IMR-90 (cell line): Measurements from ENCODE around the gene FLVCR2. TPM values are rescaled to one million over a fixed set of nuclear protein-coding genes. Genes with fewer than 3 reads are reported as not detected.

Source experiments
- ATAC-seq: fragments of 200-7000 bp; cut with Tn5 transposase; 2 replicates; pipeline ENCODE4 v1.9.1; 2020; ENCODE audit warnings: low read depth, mild to moderate bottlenecking, moderate library complexity
- BruUV-seq: library from RNA; stranded (reverse); fragments of 400-500 nt; replicated peaks from 2 replicates; lab custom pipeline; 2021; lab: Mats Ljungman, UMichigan
- CTCF ChIA-PET: fragments of 300-600 bp; formaldehyde crosslinking; extraction: SDS; loops from one replicate; lab custom pipeline; 2021; ENCODE audit warnings: antibody characterized with exemption; lab: Yijun Ruan, JAX
- POLR2A ChIA-PET: fragments of 300-600 bp; sonication (Branson Sonifier 250); formaldehyde crosslinking; loops from one replicate; lab custom pipeline; 2022; ENCODE audit warnings: antibody characterized with exemption; ENCODE audit not compliant: unreplicated experiment; lab: Charles Lee
- DNase-seq: peaks from one replicate; pipeline ENCODE4 v3.0.0; 2013
- H2AFZ ChIP-seq: replicated peaks from 2 replicates; pipeline ENCODE3; 2013; ENCODE audit warnings: low read length, mild to moderate bottlenecking; ENCODE audit not compliant: poor library complexity
- H2AK5ac ChIP-seq: 2 replicates; pipeline ENCODE4 v1.6.1; 2013; ENCODE audit warnings: low read depth, low read length, inconsistent platforms
- H2AK9ac ChIP-seq: replicated peaks from 2 replicates; pipeline ENCODE3; 2013; ENCODE audit warnings: mild to moderate bottlenecking, low read depth, low read length, moderate library complexity; ENCODE audit not compliant: poor library complexity
- H2BK120ac ChIP-seq: 2 replicates; pipeline ENCODE4 v1.6.1; 2013; ENCODE audit warnings: low read depth, low read length, inconsistent platforms
- H2BK15ac ChIP-seq: 3 replicates; pipeline ENCODE4 v1.6.1; 2013; ENCODE audit warnings: low read depth, low read length, inconsistent platforms
- H2BK20ac ChIP-seq: 2 replicates; pipeline ENCODE4 v1.6.1; 2013; ENCODE audit warnings: low read depth, mild to moderate bottlenecking, inconsistent platforms, low read length, moderate library complexity
- H2BK5ac ChIP-seq: 2 replicates; pipeline ENCODE4 v1.6.1; 2013; ENCODE audit warnings: mild to moderate bottlenecking, low read depth, low read length, inconsistent platforms; ENCODE audit not compliant: poor library complexity, severe bottlenecking
- H3K14ac ChIP-seq: replicated peaks from 2 replicates; pipeline ENCODE4 v1.6.1; 2013; ENCODE audit warnings: low read depth, low read length, inconsistent platforms
- H3K18ac ChIP-seq: 2 replicates; pipeline ENCODE4 v1.6.1; 2013; ENCODE audit warnings: low read depth, low read length, control low read depth
- H3K23ac ChIP-seq: 2 replicates; pipeline ENCODE4 v1.6.1; 2013; ENCODE audit warnings: low read depth, low read length, inconsistent platforms
- H3K27ac ChIP-seq: 2 replicates; pipeline ENCODE4 v1.5.1; 2013; ENCODE audit warnings: mild to moderate bottlenecking, control low read depth, low read length; ENCODE audit not compliant: insufficient read depth
- H3K27me3 ChIP-seq: 2 replicates; pipeline ENCODE4 v1.6.1; 2013; ENCODE audit warnings: low read length; ENCODE audit not compliant: control insufficient read depth, insufficient read depth
- H3K36me3 ChIP-seq: 2 replicates; pipeline ENCODE4 v1.6.1; 2013; ENCODE audit warnings: low read length, mixed read lengths; ENCODE audit not compliant: control insufficient read depth, insufficient read depth
- H3K4ac ChIP-seq: 2 replicates; pipeline ENCODE4 v1.6.1; 2013; ENCODE audit warnings: low read depth, low read length, inconsistent platforms
- H3K4me1 ChIP-seq: 2 replicates; pipeline ENCODE4 v1.6.1; 2013; ENCODE audit warnings: low read length, mixed read lengths; ENCODE audit not compliant: control insufficient read depth, insufficient read depth
- H3K4me2 ChIP-seq: 2 replicates; pipeline ENCODE4 v1.6.1; 2013; ENCODE audit warnings: low read depth, mild to moderate bottlenecking, control low read depth, low read length, moderate library complexity
- H3K4me3 ChIP-seq: 2 replicates; pipeline ENCODE4 v1.5.1; 2013; ENCODE audit warnings: low read depth, mild to moderate bottlenecking, control low read depth, low read length, moderate library complexity; ENCODE audit not compliant: insufficient read depth
- H3K56ac ChIP-seq: 2 replicates; pipeline ENCODE4 v1.6.1; 2013; ENCODE audit warnings: low read length, inconsistent platforms; ENCODE audit not compliant: insufficient read depth; ENCODE audit errors: extremely low read depth
- H3K79me1 ChIP-seq, 2 experiments: 2 replicates each; pipeline ENCODE4 v1.6.1; 2013; ENCODE audit warnings: low read length in 2 of 2, inconsistent platforms in 1 of 2, low read depth in 1 of 2
- H3K9ac ChIP-seq: 2 replicates; pipeline ENCODE4 v1.6.1; 2013; ENCODE audit warnings: low read depth, low read length, control low read depth
- H3K9me1 ChIP-seq: 2 replicates; pipeline ENCODE4 v1.6.1; 2013; ENCODE audit warnings: low read length, inconsistent platforms; ENCODE audit not compliant: insufficient read depth
- H3K9me3 ChIP-seq: 2 replicates; pipeline ENCODE4 v1.6.1; 2013; ENCODE audit warnings: low read length; ENCODE audit not compliant: control insufficient read depth, insufficient read depth
- H4K20me1 ChIP-seq: 2 replicates; pipeline ENCODE4 v1.6.1; 2013; ENCODE audit warnings: low read length, inconsistent platforms; ENCODE audit not compliant: insufficient read depth
- H4K5ac ChIP-seq: 2 replicates; pipeline ENCODE4 v1.6.1; 2013; ENCODE audit warnings: mild to moderate bottlenecking, low read depth, low read length, control low read depth
- H4K8ac ChIP-seq, 2 experiments: 2 replicates each; pipeline ENCODE4 v1.6.1; 2013; ENCODE audit warnings: low read depth in 2 of 2, low read length in 2 of 2, control low read depth in 1 of 2, inconsistent platforms in 1 of 2
- H4K91ac ChIP-seq: 2 replicates; pipeline ENCODE4 v1.6.1; 2013; ENCODE audit warnings: low read depth, low read length, inconsistent platforms; ENCODE audit not compliant: insufficient read depth
- MXI1 ChIP-seq: IDR thresholded peaks from 2 replicates; pipeline ENCODE4 v1.6.1; 2012; ENCODE audit warnings: low read depth, mild to moderate bottlenecking, low read length, moderate library complexity, borderline replicate concordance
- RCOR1 ChIP-seq: IDR thresholded peaks from 2 replicates; pipeline ENCODE4 v1.6.1; 2012; ENCODE audit warnings: mild to moderate bottlenecking, low read length, improper control_type of control experiment; ENCODE audit not compliant: insufficient replicate concordance
- WGBS, 2 experiments: methylation state at CpG; one replicate each; pipeline versions ENCODE4 v1.1.5 to v1.1.7; 2013; ENCODE audit warnings: missing lambda C conversion rate in 2 of 2; ENCODE audit not compliant: insufficient read length in 1 of 2; ENCODE audit errors: extremely low coverage in 2 of 2; 5-methylcytosine and 5-hydroxymethylcytosine counted together
- dilution Hi-C: fragments of 300-500 bp; cut with HindIII; formaldehyde crosslinking; loops from one replicate; pipeline ENCODE4 v1.14.3; 2018; ENCODE audit warnings: low sequenced_read_pairs; ENCODE audit not compliant: unreplicated experiment
- in situ Hi-C: fragments of 300-500 bp; cut with MboI; formaldehyde crosslinking; loops from 3 replicates; pipeline ENCODE4 v1.14.3; 2019; ENCODE audit warnings: low sequenced_read_pairs, inconsistent platforms, mixed read lengths
- intact Hi-C: fragments of 100-400 bp; cut with micrococcal nuclease; formaldehyde crosslinking; loops from 2 replicates; pipeline ENCODE4 v1.10.0; 2022
- polyA plus RNA-seq, 3 experiments: library from polyadenylated mRNA; depleted of rRNA; stranded (reverse); fragments of >200 nt; gene quantifications; 2 replicates each; pipeline ENCODE4 v1.2.3, GENCODE V29; 2012; ENCODE audit warnings: low replicate concordance in 1 of 3
- total RNA-seq: library from RNA; depleted of rRNA; stranded (reverse); fragments of >200 nt; gene quantifications from 2 replicates; pipeline ENCODE4 v1.2.3, GENCODE V29; 2012

FLVCR2 gene
- total and polyA plus RNA-seq, 2 of the 4 experiments (the other 2 are of a cell fraction), result 0.94 to 1.4 TPM

- Histone ChIP-seq H3K4ac (no peak overlapping the region), H3K4me3 (no peak overlapping the region), H3K27ac (no peak overlapping the region), H2BK120ac (no peak overlapping the region), H4K5ac (no peak overlapping the region), H3K36me3 (peaks cover 8% of the 10 kb centered on the region), H3K18ac (no peak overlapping the region), H2BK5ac (no peak overlapping the region), H2AK9ac (no peak overlapping the region), H2AFZ (no peak overlapping the region), H3K56ac (no peak overlapping the region; the same call in 1 of the 2 replicates), H4K8ac (no peak overlapping the region), H3K9ac (no peak overlapping the region), H2BK15ac (no peak overlapping the region), H3K9me3 (no peaks in the 10 kb centered on the region), H2AK5ac (no peak overlapping the region), H3K4me1 (no peaks in the 10 kb centered on the region), H4K20me1 (no peaks in the 10 kb centered on the region), H3K14ac (no peak overlapping the region), H3K27me3 (no peaks in the 10 kb centered on the region), H3K4me2 (no peak overlapping the region), H3K23ac (no peak overlapping the region), H3K79me1 (peaks cover 3 to 11% of the 10 kb centered on the region in 2 experiments; a peak in 3 of 4 replicates), H2BK20ac (no peak overlapping the region), H4K91ac (no peak overlapping the region), H3K9me1 (no peaks in the 10 kb centered on the region)
- ChIA-PET POLR2A (no interaction called here), CTCF (interaction anchor here (0.7 kb wide), 1 partner anchor 96 kb away, joined by 3 read pairs; no protein-coding TSS in a partner anchor)
- DNase-seq (no peak), ATAC-seq (no peak)
- in situ Hi-C loops, result no loop called here
- intact Hi-C loops, result no loop called here
- dilution Hi-C loops, result no loop called here
- no CpG with 5 or more reads among the region's 4 CpGs for WGBS, 2 experiments
- BruUV-seq, result no TSS peak
- no peak for TF ChIP-seq MXI1
- TF ChIP-seq RCOR1, result no peak
These were observed 95.1 kb downstream of the FLVCR2 start for GRCh38 chr14:75673345-75674035.
